ENCODE data around the gene FBXO28. TPM values are rescaled to one million over a fixed set of nuclear protein-coding genes. Genes with fewer than 3 reads are reported as not detected.

Gene FBXO28
- total RNA-seq, 2 donors from 2014 or later, result 33.2 to 40.1 TPM

- no peak overlapping the region for H3K4me3 ChIP-seq (ENCODE audit: low read length)
- no peak for TF ChIP-seq CTCF (conservative IDR thresholded peaks at IDR 0.05)
- WGBS, 2 experiments (ENCODE audit: insufficient coverage in 1 of 2, insufficient read length in 1 of 2), result 89 to 95% methylated on average over 3 of the region's 4 CpGs
- no peaks in the 10 kb centered on the region for H3K9me3 Mint-ChIP-seq
- no peak overlapping the region for H3K9ac ChIP-seq (ENCODE audit: extremely low read depth, low read length, poor library complexity, severe bottlenecking)
- H3K27me3 ChIP-seq (ENCODE audit: control insufficient read depth, insufficient read depth, low read length, poor library complexity, severe bottlenecking), result no peaks in the 10 kb centered on the region
- no peaks in the 10 kb centered on the region for H3K36me3 Mint-ChIP-seq (ENCODE audit: low read depth)
- H3K27me3 Mint-ChIP-seq (ENCODE audit: insufficient read depth), result no peaks in the 10 kb centered on the region
- no peak overlapping the region for H3K27ac Mint-ChIP-seq
- H3K27ac ChIP-seq (ENCODE audit: low read depth, low read length), result no peak overlapping the region
- H3K36me3 ChIP-seq (ENCODE audit: control insufficient read depth, insufficient read depth, low read length), result no peaks in the 10 kb centered on the region
- H3K4me3 Mint-ChIP-seq, result no peak overlapping the region
- no peaks in the 10 kb centered on the region for H3K9me3 ChIP-seq (ENCODE audit: control insufficient read depth, low read length)
- H3K4me1 ChIP-seq (ENCODE audit: control insufficient read depth, insufficient read depth, low read length), result no peaks in the 10 kb centered on the region
- no peak for DNase-seq
- peaks cover 2% of the 10 kb centered on the region for H3K4me1 Mint-ChIP-seq
These were observed 29.0 kb upstream of the FBXO28 start for GRCh38 chr1:224084867-224085266.

GRCh38 chr1:224085421-224086108 lies 28.3 kb upstream of the FBXO28 start:
- no peak for DNase-seq
- no peaks in the 10 kb centered on the region for H3K9me3 ChIP-seq (ENCODE audit: control insufficient read depth, low read length)
- no peak overlapping the region for H3K27ac Mint-ChIP-seq
- whole genome bisulfite sequencing, 2 experiments (ENCODE audit: insufficient coverage in 1 of 2, insufficient read length in 1 of 2), result 97 to 99% methylated on average over 3 of the region's 4 CpGs
- no peaks in the 10 kb centered on the region for H3K4me1 ChIP-seq (ENCODE audit: control insufficient read depth, insufficient read depth, low read length)
- no peaks in the 10 kb centered on the region for H3K27me3 Mint-ChIP-seq (ENCODE audit: insufficient read depth)
- no peaks in the 10 kb centered on the region for H3K27me3 ChIP-seq (ENCODE audit: control insufficient read depth, insufficient read depth, low read length, poor library complexity, severe bottlenecking)
- no peak overlapping the region for H3K27ac ChIP-seq (ENCODE audit: low read depth, low read length)
- H3K4me3 ChIP-seq (ENCODE audit: low read length), result no peak overlapping the region
- TF ChIP-seq CTCF (conservative IDR thresholded peaks at IDR 0.05), result no peak
- H3K4me1 Mint-ChIP-seq, result no peaks in the 10 kb centered on the region
- no peaks in the 10 kb centered on the region for H3K36me3 ChIP-seq (ENCODE audit: control insufficient read depth, insufficient read depth, low read length)
- H3K9me3 Mint-ChIP-seq, result no peaks in the 10 kb centered on the region
- no peak overlapping the region for H3K9ac ChIP-seq (ENCODE audit: extremely low read depth, low read length, poor library complexity, severe bottlenecking)
- H3K4me3 Mint-ChIP-seq, result no peak overlapping the region
- no peaks in the 10 kb centered on the region for H3K36me3 Mint-ChIP-seq (ENCODE audit: low read depth)

- TF ChIP-seq CTCF (conservative IDR thresholded peaks at IDR 0.05), result no peak
- Histone ChIP-seq H3K27ac (ENCODE audit: low read depth, low read length) (no peak overlapping the region), H3K36me3 (ENCODE audit: control insufficient read depth, insufficient read depth, low read length) (no peaks in the 10 kb centered on the region), H3K9me3 (ENCODE audit: control insufficient read depth, low read length) (no peaks in the 10 kb centered on the region), H3K4me3 (ENCODE audit: low read length) (no peak overlapping the region), H3K27me3 (ENCODE audit: control insufficient read depth, insufficient read depth, low read length, poor library complexity, severe bottlenecking) (no peaks in the 10 kb centered on the region), H3K4me1 (ENCODE audit: control insufficient read depth, insufficient read depth, low read length) (no peaks in the 10 kb centered on the region), H3K9ac (ENCODE audit: extremely low read depth, low read length, poor library complexity, severe bottlenecking) (no peak overlapping the region)
- Mint-ChIP-seq H3K27ac (no peak overlapping the region), H3K4me1 (no peaks in the 10 kb centered on the region), H3K9me3 (no peaks in the 10 kb centered on the region), H3K36me3 (ENCODE audit: low read depth) (no peaks in the 10 kb centered on the region), H3K4me3 (no peak overlapping the region), H3K27me3 (ENCODE audit: insufficient read depth) (no peaks in the 10 kb centered on the region)
- DNase-seq, result no peak
- 85% methylated on average over 2 of the region's 2 CpGs; no CpG with 5 or more reads in 1 of the 2 experiments for WGBS, 2 experiments (ENCODE audit: insufficient coverage in 1 of 2, insufficient read length in 1 of 2)
These were observed 26.6 kb upstream of the FBXO28 start for GRCh38 chr1:224087286-224087794.
